ENCODE results near the gene GET4.
"Not testable (repeated sequence)": the region's sequence is repeated elsewhere in the genome, so short reads cannot be mapped to it uniquely, and the experiment has no call there.

Gene GET4

DNA sequence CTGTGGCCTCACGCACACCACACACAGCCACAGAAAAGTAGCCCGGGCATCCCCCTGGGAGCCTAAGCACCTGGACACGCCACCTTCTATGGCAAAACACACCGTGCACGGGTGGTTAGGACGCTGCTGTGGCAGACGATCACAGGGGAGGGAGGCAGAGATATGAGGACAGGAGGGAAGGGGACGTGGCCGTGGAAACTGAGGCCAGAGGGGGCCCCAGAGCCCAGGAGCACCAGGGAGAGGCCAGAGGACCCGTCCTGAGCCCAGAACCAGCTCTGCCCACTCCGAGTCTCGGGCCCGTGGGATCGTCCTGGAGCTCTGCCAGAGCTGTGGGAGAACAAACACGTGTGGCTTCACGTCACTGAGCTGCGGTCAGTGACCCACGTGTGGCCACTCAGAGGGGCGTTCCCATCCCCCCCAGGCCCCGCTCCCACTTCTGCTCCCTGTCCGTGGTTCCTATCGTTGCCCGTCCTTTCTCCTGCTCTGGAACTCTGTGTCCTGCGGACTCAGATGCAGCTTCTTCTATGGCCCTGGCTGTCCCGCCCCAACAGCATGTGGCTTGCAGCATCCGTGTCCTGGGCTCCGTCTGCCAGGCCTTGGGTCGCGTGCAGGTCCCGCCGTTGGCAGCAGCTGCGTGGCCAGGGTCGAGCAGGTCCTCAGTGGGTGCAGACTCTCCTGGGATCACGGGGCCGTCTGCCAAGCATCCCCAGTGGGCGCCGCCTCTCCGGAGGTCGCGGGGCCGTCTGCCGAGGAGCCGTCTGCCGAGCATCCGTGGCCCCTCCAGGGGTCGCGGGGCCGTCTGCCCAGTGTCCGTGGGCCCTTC lies 31.0 kb downstream of the GET4 start:
- no peak for DNase-seq (ENCODE audit: low read depth, low spot score)
- H3K4me3 ChIP-seq (ENCODE audit: low read length): no peak overlapping the region

- DNase-seq (ENCODE audit: low read depth, low spot score): no peak
These were observed 31.8 kb downstream of the GET4 start for GRCh38 chr7:908159-908581.

GRCh38 chr7:908591-909357 lies 32.4 kb downstream of the GET4 start:
- H3K4me3 ChIP-seq (ENCODE audit: low read length); DNase-seq (ENCODE audit: low read depth, low spot score): not testable (repeated sequence)

More at GRCh38 chr7:908159-908581, 31.8 kb downstream of the GET4 start:
- H3K4me3 ChIP-seq (ENCODE audit: low read length): no peak overlapping the region

DNA sequence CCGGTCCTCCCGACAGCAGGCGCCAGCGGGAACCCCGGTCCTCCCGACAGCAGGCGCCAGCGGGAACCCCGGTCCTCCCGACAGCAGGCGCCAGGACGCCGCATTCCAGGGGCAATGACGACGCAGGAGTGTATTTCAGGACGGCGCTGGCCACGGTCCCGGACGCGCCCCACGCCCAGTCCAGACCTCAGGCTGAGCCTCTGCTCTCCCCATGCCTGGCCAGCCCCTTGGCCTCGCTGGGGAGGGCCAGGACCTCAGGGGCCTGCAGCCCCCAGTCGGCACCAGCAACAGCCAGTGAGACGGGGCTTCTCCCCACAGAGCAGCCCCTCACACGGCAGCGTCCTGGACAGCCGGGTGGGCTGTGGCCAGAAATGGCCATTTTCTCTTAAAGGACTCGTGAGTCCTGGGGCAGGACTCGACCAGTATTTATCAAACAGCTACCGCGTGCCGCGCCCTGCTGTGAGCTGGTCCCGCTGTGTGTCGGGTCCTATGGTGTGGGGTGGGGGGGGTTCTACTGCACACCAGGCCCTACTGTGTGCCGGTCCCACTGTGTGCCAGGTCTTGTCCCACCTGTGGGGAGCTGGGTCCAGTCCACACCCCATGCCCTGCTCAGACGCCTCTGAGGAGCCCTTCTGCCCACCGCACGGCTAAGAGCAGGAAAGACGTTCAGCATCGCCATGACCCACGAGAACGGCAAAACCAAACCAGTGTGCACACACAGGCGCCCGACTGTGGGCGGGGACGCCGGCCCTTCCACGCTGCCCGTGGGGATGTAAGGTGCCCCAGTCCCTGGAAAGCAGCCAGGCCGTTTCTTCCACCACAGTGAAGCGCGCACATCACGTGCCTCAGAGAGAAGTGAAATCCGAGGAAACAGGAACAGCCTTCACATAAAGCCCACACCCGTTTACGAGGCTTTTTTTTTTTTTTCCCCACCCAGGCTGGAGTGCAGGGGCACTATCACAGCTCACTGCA lies 33.3 kb downstream of the GET4 start:
- no peak for DNase-seq (ENCODE audit: low read depth, low spot score)
- no peak overlapping the region for H3K4me3 ChIP-seq (ENCODE audit: low read length)

DNA sequence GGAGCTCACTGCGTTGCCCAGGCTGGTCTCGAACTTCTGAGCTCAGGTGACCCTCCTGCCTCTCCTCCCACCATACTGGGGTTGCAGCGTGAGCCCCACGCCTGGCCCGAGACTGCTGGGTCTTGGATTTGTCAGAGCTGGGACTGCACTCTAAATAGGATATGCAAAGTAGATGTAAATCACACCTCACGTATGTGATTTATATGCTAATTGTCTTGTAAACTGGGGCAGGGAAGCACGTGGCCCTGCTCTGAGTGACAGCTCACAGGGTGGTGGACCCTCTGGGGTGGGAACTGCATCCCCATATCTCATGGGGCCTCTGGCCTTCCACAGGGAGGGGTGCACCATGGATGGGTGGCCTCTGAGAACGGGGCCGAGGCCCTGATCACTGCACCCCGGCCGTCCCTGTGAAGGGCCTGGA lies 34.1 kb downstream of the GET4 start:
- no peak overlapping the region for H3K4me3 ChIP-seq (ENCODE audit: low read length)
- no peak for DNase-seq (ENCODE audit: low read depth, low spot score)

DNA sequence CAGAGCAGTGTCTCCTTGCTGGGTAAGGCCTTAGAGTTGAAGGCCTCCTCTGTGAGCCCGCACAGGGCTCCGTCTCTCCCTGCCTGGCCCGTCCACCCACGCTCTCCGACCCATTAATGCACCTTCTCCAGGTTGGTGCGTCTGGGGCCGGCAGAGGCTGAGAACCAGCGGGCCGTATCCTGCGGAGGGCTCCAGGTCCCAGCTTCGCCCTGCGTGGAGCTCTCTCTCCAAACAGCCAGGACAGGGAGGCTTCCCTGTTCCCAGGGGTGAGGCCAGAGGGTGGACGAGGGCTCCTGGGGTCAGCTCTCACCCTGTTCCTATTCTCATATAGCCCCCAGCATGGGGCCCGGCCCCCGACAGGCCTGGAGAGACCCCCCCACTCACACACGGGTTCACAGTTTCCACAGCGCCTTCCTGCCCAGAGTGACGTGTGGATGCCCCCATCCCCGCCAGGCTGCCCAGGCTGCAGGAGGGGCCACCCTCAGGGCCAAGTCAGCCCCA lies 34.6 kb downstream of the GET4 start:
- DNase-seq (ENCODE audit: low read depth, low spot score): no peak
- no peak overlapping the region for H3K4me3 ChIP-seq (ENCODE audit: low read length)

GRCh38 chr7:911791-912480 lies 35.6 kb downstream of the GET4 start:
- DNase-seq (ENCODE audit: low read depth, low spot score): no peak
- H3K4me3 ChIP-seq (ENCODE audit: low read length): no peak overlapping the region

DNA sequence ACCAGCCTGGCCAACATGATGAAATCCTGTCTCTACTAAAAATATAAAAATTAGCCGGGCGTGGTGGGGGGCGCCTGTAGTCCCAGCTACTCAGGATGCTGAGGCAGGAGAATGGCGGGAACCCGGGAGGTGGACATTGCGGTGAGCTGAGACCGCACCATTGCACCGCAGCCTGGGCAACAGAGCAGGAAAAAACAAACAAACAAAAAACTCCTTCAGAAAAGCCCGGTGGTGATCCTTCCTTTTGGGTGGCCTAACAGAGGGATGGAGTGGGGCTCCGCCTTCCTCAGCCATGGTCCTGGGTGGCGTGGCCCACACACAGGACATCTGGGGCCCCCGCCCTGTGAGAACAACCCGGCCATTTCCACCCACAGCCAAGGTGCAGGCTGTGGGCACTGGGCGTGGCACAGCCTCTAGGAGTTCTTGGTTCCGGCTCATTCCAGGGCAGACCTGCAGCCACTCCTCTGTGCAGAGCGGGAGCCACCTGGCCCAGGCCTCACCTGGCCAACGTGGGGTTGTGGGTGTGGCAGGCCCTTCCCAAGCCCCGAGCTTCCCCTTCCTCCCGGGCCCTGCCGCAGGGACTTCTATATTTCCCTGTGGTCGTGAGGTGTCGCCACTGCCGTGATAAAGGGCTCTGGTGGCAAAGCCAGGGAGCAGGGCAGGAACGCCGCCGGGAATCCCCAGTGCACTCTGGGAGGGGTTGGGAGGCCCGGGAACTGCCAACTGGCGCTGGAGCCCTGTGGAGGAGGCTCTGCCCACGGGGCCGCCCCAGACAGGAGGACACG lies 37.6 kb downstream of the GET4 start:
- DNase-seq (ENCODE audit: low read depth, low spot score): no peak
- H3K4me3 ChIP-seq (ENCODE audit: low read length): no peak overlapping the region

DNA sequence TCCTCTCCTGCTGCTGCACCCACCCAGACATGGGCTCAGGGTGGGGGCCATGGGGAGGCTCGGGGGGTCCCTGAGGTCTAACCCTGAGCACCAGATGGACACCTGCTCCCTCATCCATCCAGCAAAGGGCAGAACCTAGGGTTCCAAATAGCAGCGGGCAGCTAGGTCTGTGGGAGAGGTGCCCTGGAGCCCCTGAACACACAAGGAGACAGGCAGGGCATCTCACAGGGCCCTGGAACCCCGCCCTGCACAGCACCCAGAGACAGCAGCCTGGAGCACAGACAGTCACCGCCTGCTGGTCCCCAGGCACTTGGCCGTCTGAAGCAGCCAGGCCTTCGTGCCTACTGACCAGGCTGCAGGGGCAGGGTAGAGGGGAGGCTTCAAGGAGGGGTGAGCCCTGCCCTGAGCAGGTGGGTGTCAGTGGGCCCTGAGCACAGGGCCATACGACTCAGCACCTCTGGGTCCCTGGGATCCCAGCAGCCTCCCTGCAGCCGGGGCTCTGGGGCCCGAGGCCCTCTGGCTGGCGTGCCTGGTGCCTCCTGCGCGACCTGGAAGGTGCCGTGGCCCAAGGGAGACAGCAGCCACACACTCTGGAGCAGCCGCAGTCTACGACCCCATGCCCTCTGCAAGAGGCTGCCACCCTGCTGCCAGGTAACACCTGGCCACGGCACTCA lies 38.3 kb downstream of the GET4 start:
- DNase-seq (ENCODE audit: low read depth, low spot score): no peak
- H3K4me3 ChIP-seq (ENCODE audit: low read length): no peak overlapping the region

DNA sequence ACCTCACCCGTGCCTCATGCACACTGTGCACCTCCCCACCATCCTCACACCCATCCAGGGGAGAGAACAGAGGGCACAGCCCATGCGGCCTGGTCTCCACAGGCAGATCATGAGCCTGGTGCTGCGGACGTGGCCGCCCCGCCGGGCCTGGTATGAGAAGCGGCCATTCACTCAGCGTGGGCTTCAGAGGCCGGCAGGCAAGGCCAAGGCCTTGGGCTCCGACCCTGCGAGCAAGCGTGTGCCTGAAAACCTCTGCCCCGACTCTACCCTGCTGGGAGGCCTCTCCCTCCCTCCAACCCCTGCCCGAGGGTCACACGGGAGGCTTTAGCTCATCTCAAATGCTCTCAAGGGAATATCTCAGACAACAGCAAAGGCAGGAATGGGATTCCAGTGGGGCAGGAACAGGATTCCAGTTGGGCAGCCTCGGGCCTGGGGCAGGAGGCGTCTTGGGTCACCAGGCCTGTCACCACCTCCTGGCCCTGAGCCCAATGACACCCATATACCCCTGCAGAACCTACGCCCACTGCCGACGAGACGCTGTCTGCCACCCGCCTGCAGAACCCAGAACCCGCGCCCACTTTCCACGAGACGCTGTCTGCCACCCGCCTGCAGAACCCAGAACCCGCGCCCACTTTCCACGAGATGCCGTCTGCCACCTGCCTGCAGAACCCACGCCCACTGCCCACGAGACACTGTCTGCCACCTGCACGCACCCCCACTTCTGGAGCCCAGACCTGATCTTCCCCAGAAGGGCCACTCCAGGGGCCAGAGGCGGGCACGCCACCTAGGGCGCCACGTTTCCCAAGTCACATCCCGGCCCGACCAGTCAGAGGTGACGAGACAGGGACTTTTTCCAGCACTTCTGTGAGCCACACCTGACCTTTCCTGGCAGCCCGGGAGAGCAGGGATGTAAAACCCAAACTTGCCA lies 39.2 kb downstream of the GET4 start:
- no peak overlapping the region for H3K4me3 ChIP-seq (ENCODE audit: low read length)
- no peak for DNase-seq (ENCODE audit: low read depth, low spot score)

DNA sequence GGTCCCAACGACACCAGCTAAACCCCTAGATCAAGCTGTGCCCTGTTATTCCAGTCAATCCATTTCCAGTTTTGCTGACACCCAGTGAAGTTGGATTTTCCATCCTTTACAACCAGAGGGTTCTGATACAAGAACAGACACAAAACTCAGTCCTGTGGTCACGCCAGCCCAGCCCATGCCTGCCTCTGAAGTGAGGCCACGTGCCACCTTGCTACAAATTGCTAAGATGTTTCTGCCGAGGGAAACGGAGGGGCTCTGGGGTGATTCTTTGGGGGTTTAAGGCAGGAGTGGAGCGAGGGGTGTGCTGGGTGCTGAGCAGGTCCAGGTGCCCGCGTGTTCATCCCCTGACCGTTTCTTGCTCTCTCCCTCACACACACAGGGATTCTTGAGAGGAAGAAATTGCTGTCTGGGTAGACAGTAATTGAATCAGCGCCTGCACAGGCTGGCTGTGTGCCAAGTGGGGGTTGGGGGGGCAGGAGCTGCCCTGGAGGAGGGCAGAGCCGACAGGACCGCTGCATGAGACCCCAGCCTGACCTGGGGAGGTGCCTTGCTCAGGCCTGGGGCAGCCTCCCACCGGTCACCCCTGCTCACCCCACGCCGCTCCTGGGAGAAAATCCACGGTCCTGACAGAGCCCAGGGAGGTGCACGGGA lies 40.1 kb downstream of the GET4 start:
- H3K4me3 ChIP-seq (ENCODE audit: low read length): no peak overlapping the region
- DNase-seq (ENCODE audit: low read depth, low spot score): no peak

- no peak overlapping the region for H3K4me3 ChIP-seq (ENCODE audit: low read length)
- no peak for DNase-seq (ENCODE audit: low read depth, low spot score)
These were observed 41.1 kb downstream of the GET4 start for GRCh38 chr7:917255-918117.

DNA sequence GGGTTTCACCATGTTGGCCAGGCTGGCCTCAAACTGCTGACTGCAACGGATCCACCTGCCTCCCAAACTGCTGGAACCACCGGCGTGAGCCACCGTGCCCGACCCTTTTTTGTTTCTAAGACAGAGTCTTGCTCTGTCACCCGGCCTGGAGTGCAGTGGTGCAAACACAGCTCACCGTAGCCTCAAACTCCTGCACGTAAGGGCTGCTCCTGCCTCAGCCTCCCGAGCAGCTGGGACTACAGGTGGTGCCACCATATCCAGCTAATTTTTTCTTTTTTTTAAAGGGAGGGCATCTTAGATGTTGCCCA lies 41.7 kb downstream of the GET4 start:
- DNase-seq (ENCODE audit: low read depth, low spot score): no peak
- no peak overlapping the region for H3K4me3 ChIP-seq (ENCODE audit: low read length)

- no peak overlapping the region for H3K4me3 ChIP-seq (ENCODE audit: low read length)
- DNase-seq (ENCODE audit: low read depth, low spot score): no peak
These were observed 42.2 kb downstream of the GET4 start for GRCh38 chr7:918441-919113.

DNA sequence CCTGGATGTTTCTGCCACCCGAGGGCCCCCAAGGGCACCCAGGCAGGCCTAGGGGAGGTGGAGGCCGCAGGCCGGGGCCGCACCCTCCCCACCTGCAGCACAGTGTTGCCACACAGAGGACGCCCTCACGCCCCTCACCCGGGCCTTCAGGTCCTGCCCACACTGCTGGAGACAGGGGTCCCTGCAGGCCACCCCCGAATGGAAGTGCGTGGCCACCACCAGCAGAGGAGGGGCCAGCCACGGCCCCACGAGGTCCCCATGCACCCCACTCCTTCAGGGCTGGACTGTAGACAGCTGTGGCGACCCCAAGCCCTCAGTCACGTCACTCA lies 42.7 kb downstream of the GET4 start:
- H3K4me3 ChIP-seq (ENCODE audit: low read length): no peak overlapping the region
- DNase-seq (ENCODE audit: low read depth, low spot score): no peak

All from Jurkat, Clone E6-1 (cell line).